Effector memory CD4-positive, alpha-beta T cell (primary cell): ENCODE results near the gene PRXL2C.
A peak's percentile ranks its signal among the peaks of the same experiment; 100 is the strongest.
"Not testable (repeated sequence)": the region's sequence is repeated elsewhere in the genome, so short reads cannot be mapped to it uniquely, and the experiment has no call there.

ENCODE experiments used
- DNase-seq, 3 donors: peaks; one replicate each; pipeline ENCODE4 v3.0.0-alpha.2; 2020
- H3K27ac ChIP-seq: 2 replicates; pipeline ENCODE4 v1.7.0; 2013; ENCODE audit warnings: mild to moderate bottlenecking, low read length, moderate library complexity; ENCODE audit not compliant: insufficient read depth, poor library complexity, severe bottlenecking
- H3K27me3 ChIP-seq: replicated peaks from 2 replicates; pipeline ENCODE4 v1.7.0; 2013; ENCODE audit warnings: mild to moderate bottlenecking, low read length; ENCODE audit not compliant: insufficient read depth, control insufficient read depth, poor library complexity, severe bottlenecking
- H3K36me3 ChIP-seq: 2 replicates; pipeline ENCODE4 v1.7.0; 2013; ENCODE audit warnings: mild to moderate bottlenecking, low read length, moderate library complexity; ENCODE audit not compliant: control insufficient read depth, insufficient read depth
- H3K4me1 ChIP-seq: 2 replicates; pipeline ENCODE4 v1.7.0; 2013; ENCODE audit warnings: low read length, mild to moderate bottlenecking; ENCODE audit not compliant: control insufficient read depth, insufficient read depth, poor library complexity, severe bottlenecking
- H3K4me3 ChIP-seq: 2 replicates; pipeline ENCODE4 v1.7.0; 2013; ENCODE audit warnings: low read length, low read depth, mild to moderate bottlenecking; ENCODE audit not compliant: insufficient read depth, poor library complexity, severe bottlenecking
- H3K9me3 ChIP-seq: 2 replicates; pipeline ENCODE4 v1.7.0; 2013; ENCODE audit warnings: mild to moderate bottlenecking, low read length, moderate library complexity; ENCODE audit not compliant: control insufficient read depth

PRXL2C gene

GRCh38 chr9:96668868-96669534 lies 13.9 kb upstream of the PRXL2C start:
- Histone ChIP-seq H3K27ac (no peak overlapping the region), H3K27me3 (no peaks in the 10 kb centered on the region), H3K9me3 (no peaks in the 10 kb centered on the region), H3K4me3 (no peak overlapping the region), H3K4me1 (no peaks in the 10 kb centered on the region), H3K36me3 (no peaks in the 10 kb centered on the region)
- DNase-seq: no peak

GRCh38 chr9:96667363-96667728 lies 12.2 kb upstream of the PRXL2C start:
- Histone ChIP-seq H3K9me3 (no peaks in the 10 kb centered on the region), H3K4me3 (no peak overlapping the region), H3K27ac (no peak overlapping the region), H3K27me3 (no peaks in the 10 kb centered on the region), H3K36me3 (no peaks in the 10 kb centered on the region), H3K4me1 (no peaks in the 10 kb centered on the region)
- DNase-seq: no peak

GRCh38 chr9:96666653-96667362 lies 11.7 kb upstream of the PRXL2C start:
- not testable (repeated sequence) for H3K4me1 ChIP-seq, H3K27me3 ChIP-seq, DNase-seq, H3K9me3 ChIP-seq, H3K4me3 ChIP-seq, H3K36me3 ChIP-seq, H3K27ac ChIP-seq

DNA sequence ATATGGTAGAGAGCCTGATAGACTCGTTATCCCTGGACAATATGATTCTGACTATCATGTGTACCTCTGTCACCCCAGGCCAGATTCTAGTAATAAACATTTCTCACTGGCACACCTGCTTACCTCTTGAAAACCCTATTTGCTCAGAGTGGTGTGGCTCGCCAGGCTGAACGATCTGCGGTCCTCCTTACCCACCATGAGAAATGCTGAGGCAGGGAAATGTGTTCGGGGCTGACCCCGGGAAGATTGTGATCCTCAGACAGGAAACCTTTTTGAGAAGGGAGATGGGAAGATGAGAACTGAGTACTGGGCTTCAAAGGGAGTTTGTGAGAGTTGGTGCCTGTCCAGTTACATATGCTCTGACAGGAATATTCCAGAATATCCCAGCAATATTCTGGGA lies 10.7 kb upstream of the PRXL2C start:
- H3K36me3 ChIP-seq: no peaks in the 10 kb centered on the region
- H3K4me1 ChIP-seq: no peaks in the 10 kb centered on the region
- H3K27me3 ChIP-seq: no peaks in the 10 kb centered on the region
- H3K9me3 ChIP-seq: no peaks in the 10 kb centered on the region
- no peak overlapping the region for H3K4me3 ChIP-seq
- DNase-seq: no peak
- H3K27ac ChIP-seq: no peak overlapping the region

- H3K36me3 ChIP-seq: no peaks in the 10 kb centered on the region
- no peak overlapping the region for H3K4me3 ChIP-seq
- no peaks in the 10 kb centered on the region for H3K9me3 ChIP-seq
- H3K4me1 ChIP-seq: no peaks in the 10 kb centered on the region
- H3K27me3 ChIP-seq: no peaks in the 10 kb centered on the region
- no peak overlapping the region for H3K27ac ChIP-seq
- no peak for DNase-seq
Observed at GRCh38 chr9:96663506-96664120, 8.5 kb upstream of the PRXL2C start.

DNA sequence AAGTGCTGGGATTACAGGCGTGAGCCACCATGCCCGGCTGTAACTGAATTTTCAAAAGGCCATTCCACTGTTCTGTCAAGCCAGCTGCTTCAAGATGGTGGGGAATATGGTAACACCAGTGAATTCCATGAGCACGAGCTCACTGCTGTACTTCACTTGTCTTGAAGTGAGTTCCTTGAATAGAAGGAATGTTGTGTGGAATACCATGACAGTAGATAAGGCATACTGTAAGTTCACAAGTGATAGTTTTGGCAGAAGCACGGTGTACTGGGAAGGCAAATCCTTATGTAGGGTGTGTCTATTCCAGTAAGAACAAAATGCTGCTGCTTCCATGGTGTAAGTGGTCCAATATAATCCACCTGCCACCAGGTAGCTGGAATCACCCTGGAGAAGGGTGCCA lies 6.6 kb upstream of the PRXL2C start:
- no peaks in the 10 kb centered on the region for H3K27me3 ChIP-seq
- H3K4me3 ChIP-seq: no peak overlapping the region
- H3K27ac ChIP-seq: no peak overlapping the region
- H3K36me3 ChIP-seq: no peaks in the 10 kb centered on the region
- H3K9me3 ChIP-seq: no peaks in the 10 kb centered on the region
- no peaks in the 10 kb centered on the region for H3K4me1 ChIP-seq
- no peak for DNase-seq

DNA sequence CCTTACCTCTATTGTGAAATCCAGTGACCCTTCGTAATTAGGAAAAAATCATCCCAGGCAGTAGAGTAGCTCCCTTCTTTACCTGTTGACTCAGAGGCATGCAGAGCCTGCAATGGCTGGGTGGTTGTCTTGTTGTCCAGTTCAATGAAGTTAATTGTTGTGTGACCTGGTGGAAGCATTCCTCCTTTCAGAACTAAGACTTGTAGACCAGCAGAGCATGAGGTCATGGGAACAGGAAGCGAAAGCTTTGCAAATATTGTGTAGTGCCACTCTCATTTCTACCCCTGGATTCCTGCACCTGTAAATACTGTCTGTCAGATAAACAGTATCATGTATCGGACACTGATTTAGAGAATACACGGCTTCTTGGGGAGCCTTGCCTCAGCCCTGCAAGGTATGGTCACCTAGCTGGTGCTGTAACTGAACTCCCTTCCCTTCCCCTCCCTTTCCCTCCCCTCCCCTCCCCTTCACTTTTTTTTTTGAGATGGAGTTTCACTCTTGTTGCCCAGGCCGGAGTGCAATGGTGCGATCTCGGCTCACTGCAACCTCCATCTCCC lies 5.7 kb upstream of the PRXL2C start:
- Histone ChIP-seq H3K36me3 (no peaks in the 10 kb centered on the region), H3K9me3 (no peaks in the 10 kb centered on the region), H3K27ac (no peak overlapping the region), H3K4me3 (no peak overlapping the region), H3K27me3 (no peaks in the 10 kb centered on the region), H3K4me1 (no peaks in the 10 kb centered on the region)
- no peak for DNase-seq

DNA sequence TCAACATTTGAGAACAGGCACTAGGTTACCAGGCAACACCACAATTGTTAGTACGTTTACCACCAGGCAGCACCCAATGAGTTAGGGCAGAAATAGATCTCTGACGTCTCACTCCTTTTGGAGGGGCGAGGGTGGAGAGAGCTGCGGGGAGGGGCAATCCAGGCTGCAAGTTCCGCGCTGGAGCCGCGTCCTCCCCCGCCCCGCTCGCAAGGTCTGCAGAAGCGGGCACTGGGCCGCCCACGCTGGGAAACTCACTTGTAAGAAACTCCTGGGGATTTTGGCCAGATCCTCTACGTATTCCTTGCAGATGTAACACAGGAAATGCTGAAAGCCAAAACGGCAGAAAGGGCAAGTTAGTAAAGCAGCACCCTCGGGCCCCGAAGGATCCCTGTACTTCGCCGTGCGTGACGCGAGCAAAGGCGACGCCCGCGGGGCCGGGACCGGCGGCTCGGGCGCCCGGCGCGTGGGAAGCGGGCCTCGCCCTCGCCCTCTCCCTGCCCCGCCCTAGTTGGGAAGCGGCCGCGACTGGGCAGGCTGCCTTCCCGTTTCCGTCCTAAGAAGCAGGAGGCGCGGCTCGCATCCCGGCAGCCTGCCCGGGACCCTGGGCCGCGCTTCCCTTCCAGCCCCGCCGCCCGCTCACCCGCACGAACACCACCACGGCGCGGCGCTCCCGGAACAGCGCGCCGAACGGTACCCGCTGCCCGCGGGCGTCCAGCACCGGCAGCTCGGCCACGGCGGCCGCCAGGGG lies 493 bp downstream of the PRXL2C start:
- peaks cover 4% of the 10 kb centered on the region for H3K4me1 ChIP-seq
- no peaks in the 10 kb centered on the region for H3K27me3 ChIP-seq
- H3K4me3 ChIP-seq: peak overlapping the region; percentile 70
- DNase-seq: peak; percentile 64 to 77 (median 65)
- H3K27ac ChIP-seq: peak overlapping the region; percentile 85
- peaks cover 12% of the 10 kb centered on the region for H3K36me3 ChIP-seq
- no peaks in the 10 kb centered on the region for H3K9me3 ChIP-seq

DNA sequence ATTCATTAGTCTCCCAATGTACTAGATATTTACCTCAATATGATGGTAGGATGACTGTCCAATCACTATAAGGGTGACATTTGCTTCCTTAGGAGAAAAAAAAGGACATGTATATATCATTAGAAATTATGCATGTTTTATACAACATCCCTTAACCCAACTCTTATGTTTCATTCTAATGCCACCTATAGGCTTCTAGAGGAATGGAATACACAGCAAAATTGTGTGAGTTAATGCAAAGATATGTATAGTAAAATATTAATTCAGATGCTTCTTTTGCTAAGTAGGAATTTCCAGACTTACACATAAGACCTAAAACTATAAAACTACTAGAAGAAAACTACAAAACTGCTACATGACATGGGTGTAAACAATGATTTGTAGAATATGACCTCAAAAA lies 3.5 kb downstream of the PRXL2C start:
- Histone ChIP-seq H3K4me1 (peaks cover 4% of the 10 kb centered on the region), H3K4me3 (no peak overlapping the region), H3K27ac (no peak overlapping the region), H3K36me3 (peaks cover 15% of the 10 kb centered on the region), H3K9me3 (no peaks in the 10 kb centered on the region), H3K27me3 (no peaks in the 10 kb centered on the region)
- DNase-seq: no peak
